Astrocyte (in vitro differentiated cells and primary cell): ENCODE data around the gene PPP4C.

Experiments
- EZH2 ChIP-seq: IDR thresholded peaks from 2 replicates; pipeline ENCODE4 v1.6.1; 2012; ENCODE audit warnings: mild to moderate bottlenecking, low read length, inconsistent platforms; ENCODE audit not compliant: insufficient read depth
- TF ChIP-seq, protein P1 (sequence below): IDR thresholded peaks from 2 replicates; pipeline ENCODE4 v1.5.1; 2011; ENCODE audit warnings: low read depth, mild to moderate bottlenecking, inconsistent platforms, low read length, moderate library complexity; ENCODE audit not compliant: insufficient read depth

DNA sequence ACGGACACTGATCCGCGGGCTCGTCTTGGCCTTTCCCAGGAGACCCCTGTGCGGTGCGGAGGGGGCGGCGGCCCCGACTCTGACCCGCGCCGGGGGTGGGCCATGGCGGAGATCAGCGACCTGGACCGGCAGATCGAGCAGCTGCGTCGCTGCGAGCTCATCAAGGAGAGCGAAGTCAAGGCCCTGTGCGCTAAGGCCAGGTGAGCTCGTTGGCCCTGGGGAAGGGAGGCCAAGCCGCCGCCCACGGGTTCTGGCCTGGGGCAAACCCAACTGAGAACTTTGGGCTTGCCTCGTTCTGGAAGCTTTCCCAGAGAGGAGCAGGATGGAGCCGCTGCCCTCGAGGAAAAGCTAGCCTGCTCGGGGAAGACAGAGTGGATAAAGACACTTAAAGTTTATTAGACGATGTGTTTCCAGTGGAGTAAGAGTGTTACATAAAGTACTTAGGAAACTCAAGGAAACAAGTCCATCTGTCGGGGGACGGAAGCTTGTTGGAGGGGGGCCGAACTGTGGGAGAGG, 540 bp downstream of the PPP4C start:
- TF ChIP-seq EZH2 = no peak
- TF ChIP-seq, protein P1, sequence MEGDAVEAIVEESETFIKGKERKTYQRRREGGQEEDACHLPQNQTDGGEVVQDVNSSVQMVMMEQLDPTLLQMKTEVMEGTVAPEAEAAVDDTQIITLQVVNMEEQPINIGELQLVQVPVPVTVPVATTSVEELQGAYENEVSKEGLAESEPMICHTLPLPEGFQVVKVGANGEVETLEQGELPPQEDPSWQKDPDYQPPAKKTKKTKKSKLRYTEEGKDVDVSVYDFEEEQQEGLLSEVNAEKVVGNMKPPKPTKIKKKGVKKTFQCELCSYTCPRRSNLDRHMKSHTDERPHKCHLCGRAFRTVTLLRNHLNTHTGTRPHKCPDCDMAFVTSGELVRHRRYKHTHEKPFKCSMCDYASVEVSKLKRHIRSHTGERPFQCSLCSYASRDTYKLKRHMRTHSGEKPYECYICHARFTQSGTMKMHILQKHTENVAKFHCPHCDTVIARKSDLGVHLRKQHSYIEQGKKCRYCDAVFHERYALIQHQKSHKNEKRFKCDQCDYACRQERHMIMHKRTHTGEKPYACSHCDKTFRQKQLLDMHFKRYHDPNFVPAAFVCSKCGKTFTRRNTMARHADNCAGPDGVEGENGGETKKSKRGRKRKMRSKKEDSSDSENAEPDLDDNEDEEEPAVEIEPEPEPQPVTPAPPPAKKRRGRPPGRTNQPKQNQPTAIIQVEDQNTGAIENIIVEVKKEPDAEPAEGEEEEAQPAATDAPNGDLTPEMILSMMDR = no peak
